Panc1 (cell line): Measurements from ENCODE around the gene ALDH2.

Experiments
- POLR2AphosphoS5 ChIP-seq: IDR thresholded peaks from 2 replicates; pipeline ENCODE4 v1.6.1; 2012; ENCODE audit warnings: mild to moderate bottlenecking, low read depth, low read length, moderate library complexity
- SIN3A ChIP-seq: IDR thresholded peaks from 2 replicates; pipeline ENCODE4 v1.6.1; 2012; ENCODE audit warnings: low read depth, mild to moderate bottlenecking, low read length, moderate library complexity, borderline replicate concordance; ENCODE audit not compliant: insufficient read depth
- TCF7L2 ChIP-seq: IDR thresholded peaks from 2 replicates; pipeline ENCODE4 v1.6.1; 2011; ENCODE audit warnings: mild to moderate bottlenecking, low read depth, low read length, inconsistent platforms
- TF ChIP-seq, protein P1 (sequence below): fragments of 450-650 bp; IDR thresholded peaks from 2 replicates; pipeline ENCODE4 v1.5.1; 2017; ENCODE audit warnings: mild to moderate bottlenecking

DNA sequence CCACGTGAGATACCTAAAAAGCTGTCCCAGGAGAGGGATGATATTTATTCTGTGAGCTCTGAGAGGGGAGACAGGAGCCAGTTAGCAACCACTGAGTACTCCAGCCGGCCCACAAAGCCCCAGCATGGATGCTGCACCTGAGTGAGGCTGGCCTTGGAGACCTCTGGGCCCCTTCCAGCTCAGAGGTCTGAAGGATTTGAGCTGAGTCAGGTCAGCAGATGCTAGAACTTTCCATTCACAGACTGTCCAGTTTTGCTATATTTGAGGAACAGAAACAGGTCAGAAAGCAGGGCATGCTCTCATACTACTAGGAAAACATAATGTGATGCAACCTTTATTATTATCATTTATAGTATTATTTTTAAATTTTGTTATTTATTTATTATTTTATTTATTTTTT lies 60.3 kb downstream of the ALDH2 start:
- TF ChIP-seq, protein P1, sequence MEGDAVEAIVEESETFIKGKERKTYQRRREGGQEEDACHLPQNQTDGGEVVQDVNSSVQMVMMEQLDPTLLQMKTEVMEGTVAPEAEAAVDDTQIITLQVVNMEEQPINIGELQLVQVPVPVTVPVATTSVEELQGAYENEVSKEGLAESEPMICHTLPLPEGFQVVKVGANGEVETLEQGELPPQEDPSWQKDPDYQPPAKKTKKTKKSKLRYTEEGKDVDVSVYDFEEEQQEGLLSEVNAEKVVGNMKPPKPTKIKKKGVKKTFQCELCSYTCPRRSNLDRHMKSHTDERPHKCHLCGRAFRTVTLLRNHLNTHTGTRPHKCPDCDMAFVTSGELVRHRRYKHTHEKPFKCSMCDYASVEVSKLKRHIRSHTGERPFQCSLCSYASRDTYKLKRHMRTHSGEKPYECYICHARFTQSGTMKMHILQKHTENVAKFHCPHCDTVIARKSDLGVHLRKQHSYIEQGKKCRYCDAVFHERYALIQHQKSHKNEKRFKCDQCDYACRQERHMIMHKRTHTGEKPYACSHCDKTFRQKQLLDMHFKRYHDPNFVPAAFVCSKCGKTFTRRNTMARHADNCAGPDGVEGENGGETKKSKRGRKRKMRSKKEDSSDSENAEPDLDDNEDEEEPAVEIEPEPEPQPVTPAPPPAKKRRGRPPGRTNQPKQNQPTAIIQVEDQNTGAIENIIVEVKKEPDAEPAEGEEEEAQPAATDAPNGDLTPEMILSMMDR: no peak
- no peak for TF ChIP-seq POLR2AphosphoS5
- no peak for TF ChIP-seq TCF7L2
- no peak for TF ChIP-seq SIN3A
